IPS-18c (cell line): ENCODE measurements around the gene SRL.
"Not testable (repeated sequence)": the region's sequence is repeated elsewhere in the genome, so short reads cannot be mapped to it uniquely, and the experiment has no call there.

ENCODE experiments used
- H3K4me3 ChIP-seq: 2 replicates; pipeline ENCODE4 v1.7.0; 2013; ENCODE audit warnings: low read depth, mild to moderate bottlenecking, low read length, moderate library complexity; ENCODE audit not compliant: insufficient read depth
- H3K9me3 ChIP-seq: one replicate; pipeline ENCODE4 v1.6.1; 2013; ENCODE audit warnings: mild to moderate bottlenecking, low read length, moderate library complexity; ENCODE audit not compliant: control insufficient read depth, insufficient read depth

The SRL gene

DNA sequence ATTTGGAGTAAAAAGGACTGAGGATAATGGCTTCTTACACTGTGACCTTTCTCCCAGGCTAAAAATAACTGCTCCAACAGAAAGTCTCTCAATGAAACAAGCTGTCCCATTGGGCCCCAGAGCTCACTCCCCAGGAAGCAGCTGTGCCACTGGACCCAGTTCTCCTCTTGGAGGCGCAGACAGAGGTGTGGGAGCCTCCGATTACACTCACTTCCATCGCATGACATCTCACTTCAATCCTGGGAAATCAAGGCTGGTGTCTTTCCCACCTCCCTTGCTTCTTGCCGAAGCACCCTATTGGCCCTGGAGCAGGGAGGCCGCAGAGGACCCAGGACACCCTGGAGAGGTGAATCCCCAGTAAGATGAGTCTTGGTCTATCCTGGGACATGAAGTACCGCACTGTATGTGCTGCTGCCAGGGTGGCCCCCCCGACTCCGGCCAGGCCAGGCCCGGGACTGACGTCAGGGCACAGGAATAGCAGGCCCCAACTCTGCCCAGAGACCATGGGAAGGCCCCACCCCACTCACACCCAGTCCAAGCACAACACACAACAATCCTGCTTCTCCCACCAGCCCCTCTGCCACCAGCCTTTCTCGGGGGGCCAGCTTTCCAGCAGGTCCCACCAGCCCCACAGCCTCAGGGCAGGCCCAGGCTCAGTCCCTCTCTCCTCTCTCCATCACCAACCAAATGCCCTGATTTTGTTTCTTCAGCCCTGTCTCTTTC, 29.5 kb downstream of the SRL start:
- no peak overlapping the region for H3K4me3 ChIP-seq
- H3K9me3 ChIP-seq: no peaks in the 10 kb centered on the region

DNA sequence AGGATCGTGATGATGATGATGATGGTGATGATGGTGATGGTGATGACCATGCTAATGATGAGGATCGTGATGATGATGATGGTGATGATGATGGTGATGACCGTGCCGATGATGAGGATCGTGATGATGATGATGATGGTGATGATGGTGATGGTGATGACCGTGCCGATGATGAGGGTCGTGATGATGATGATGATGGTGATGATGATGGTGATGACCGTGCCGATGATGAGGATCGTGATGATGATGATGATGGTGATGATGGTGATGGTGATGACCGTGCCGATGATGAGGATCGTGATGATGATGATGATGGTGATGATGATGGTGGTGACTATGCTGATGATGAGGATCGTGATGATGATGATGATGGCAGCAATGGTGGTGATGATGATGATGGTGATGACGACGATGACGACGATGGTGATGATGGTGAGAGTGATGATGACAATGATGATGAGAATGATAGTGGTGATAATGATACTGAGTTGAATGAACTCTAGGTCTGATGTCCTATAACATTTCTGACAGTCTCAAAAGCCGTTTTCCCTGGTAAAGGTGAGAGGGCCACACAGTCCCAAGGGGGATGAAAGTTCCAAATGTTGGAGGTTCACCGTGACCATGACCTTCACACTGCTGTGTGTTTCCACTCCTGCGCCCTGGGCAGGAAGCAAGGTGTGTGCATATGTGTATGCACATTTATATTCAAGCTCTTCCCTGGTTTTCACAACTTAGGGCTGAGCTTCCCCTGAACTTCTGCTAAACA, 30.3 kb downstream of the SRL start:
- H3K4me3 ChIP-seq, H3K9me3 ChIP-seq: not testable (repeated sequence)

DNA sequence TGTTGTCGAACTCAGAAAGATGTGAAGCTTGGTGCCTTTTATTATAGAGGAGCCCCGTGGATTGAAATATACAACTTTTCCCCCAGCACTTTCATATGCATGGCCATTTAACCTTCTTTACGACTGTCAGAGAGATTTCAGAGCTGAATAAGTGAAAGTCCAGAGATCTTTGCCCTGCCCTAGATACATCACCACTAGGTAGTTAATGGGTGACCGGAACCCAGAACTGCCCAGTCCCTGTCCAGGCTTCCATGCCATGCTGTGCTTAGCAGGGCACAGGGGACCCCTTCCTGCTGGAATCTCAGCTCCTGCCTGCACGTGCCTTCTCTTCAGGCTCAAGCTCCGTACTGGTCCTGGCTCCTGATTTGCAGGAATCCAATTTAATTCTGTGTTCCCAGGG, 32.2 kb downstream of the SRL start:
- no peaks in the 10 kb centered on the region for H3K9me3 ChIP-seq
- H3K4me3 ChIP-seq: no peak overlapping the region

DNA sequence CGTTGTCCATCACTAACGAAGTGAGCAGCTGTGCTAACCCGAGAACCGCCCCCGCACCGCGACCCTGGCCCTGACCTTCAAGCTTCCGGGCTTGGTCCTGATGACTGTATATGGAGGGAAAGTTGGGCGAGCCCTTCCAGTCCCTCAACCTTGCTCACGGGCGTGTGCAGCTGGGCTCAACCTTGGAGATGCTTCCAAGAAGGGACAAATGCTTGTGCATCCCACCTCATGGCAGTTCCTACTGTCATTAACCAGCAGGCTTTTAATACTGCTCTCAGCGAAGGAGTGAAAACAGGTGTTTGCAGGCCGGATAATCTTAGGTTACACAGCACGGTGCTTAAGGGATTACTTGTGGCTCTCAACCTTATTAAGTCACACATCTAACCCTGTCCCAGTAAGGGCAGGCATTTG, 33.5 kb downstream of the SRL start:
- Histone ChIP-seq H3K4me3 (no peak overlapping the region), H3K9me3 (no peaks in the 10 kb centered on the region)

DNA sequence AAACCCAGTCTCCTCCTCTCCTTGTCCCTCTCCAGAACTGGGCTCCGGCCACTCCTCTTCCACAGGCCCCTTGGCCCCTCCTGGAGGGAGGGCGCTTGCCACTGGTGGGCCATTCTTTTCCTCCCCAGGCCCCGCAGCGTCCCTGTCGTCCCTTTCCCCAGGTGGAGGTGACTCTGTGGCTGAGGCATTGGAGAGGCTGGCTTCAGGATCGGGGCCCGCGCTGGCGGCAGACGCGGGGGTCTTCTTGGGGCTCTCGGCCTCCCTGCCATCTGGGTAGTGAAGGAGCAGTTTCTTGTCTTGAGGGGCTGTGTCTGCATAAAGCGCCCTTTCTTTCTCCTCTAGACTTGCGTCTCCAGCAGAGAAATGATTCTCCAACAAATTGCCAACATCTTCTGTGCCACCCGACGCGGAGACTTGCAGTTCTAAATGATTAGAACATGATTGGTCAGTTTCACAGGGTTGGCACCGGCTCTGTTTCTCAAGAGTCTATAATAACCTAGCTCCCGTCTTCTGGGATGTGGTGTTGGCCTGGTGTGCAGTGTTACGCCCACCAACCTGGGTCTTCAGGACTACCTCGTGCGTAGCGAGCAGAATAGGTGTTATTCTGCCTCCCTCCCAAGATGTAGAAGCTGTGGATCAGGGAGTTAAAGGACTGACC, 34.1 kb downstream of the SRL start:
- H3K4me3 ChIP-seq: no peak overlapping the region

DNA sequence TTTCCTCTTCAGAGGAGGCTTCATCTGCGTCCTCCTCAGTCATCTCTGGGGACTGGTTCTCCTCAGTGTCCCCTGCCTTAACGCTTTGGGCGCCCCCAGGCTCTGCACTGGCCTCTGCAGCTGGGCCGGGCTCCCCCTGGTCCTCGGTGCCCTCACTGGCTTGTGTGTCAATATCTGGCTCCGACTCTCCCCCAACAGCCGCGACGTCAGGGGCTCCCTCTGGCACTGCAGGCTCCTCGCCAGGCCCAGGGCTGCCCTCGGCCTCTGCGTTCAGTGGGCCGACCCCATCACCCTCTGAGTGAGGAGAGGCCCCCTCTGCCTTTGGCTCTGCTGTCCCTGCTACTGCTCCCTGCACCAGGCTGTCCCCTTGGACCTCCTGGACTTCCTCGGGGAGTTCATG, 34.7 kb downstream of the SRL start:
- H3K4me3 ChIP-seq: no peak overlapping the region
- no peaks in the 10 kb centered on the region for H3K9me3 ChIP-seq

More for the DNA sequence above, 34.1 kb downstream of the SRL start:
- H3K9me3 ChIP-seq: no peaks in the 10 kb centered on the region

DNA sequence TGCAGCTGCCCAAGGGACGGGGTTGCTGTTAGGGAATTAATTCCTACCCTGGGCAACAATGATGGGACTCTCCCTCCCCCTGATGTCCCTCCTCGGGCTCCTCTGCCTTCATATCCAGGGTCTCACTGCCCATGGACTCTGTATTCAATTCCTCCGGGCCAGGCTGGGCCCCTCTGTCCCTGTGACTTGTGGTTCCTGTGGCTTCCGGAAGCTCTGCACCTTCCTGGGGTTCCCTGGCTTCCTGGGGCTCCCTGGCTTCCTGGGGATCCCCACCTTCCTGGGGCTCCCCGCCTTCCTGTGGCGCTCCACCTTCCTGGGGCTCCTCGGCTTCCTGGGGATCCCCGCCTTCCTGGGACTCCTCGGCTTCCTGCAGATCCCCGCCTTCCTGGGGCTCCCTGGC, 35.2 kb downstream of the SRL start:
- no peaks in the 10 kb centered on the region for H3K9me3 ChIP-seq

DNA sequence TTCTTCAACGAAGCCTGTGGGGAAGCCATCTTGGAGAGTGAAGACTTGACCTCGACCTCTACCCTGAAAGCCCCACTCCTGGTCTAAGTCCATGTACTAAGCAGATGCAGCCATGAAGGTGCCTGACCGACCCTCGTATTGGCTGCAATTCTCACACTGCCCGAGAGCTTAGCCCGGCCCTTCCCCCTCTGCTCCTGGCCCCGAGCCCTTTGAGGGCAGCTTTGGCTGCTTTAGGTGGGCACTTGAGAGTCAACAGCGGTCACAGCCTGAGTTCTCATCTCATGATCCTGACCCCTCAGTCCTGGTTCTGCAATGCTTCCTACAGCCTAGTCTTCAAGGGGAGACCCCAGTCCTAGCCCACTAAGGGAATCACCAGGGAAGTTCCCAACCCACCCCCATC, 35.9 kb downstream of the SRL start:
- Histone ChIP-seq H3K9me3 (no peaks in the 10 kb centered on the region), H3K4me3 (no peak overlapping the region)

More for the DNA sequence above, 35.2 kb downstream of the SRL start:
- no peak overlapping the region for H3K4me3 ChIP-seq

DNA sequence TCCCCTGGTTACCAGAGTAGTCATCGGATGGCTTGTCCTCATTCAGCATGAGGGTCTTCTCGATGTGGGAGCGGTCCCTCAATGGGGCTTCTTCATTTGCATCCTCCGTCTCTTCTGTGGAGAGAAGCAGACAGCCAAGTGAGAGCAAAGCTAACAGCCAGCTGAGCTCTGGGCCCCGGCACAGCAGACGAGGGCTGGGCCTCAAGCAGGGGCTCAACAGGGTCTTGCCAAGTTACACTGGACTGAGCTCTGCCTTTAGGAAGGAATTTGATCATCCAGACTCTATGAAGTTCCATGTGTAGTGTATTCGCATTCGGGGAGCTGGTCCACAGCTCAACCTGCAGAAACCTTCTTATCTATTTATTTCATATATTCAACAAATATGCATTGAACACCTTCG, 37.4 kb downstream of the SRL start:
- H3K4me3 ChIP-seq: no peak overlapping the region
- H3K9me3 ChIP-seq: no peaks in the 10 kb centered on the region

DNA sequence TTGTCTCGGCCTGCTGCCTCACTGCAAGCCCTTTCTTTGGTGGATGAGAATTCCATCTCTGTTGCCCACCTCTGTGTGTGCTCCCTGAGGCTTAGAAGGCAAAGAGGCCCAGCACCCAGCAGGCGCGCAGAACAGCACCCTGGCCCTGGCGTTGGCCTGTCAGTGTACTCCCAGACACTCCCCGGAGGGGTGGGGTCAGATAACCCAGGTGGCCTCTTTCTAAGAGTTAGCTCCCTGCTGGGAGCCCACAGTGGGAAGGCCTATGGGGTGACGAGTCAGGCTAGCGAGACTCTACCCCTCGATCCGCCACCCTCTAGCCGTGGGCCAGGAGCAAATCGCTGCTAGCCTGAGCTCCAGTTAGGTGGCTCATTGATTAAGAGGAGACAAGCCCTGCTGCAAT, 38.1 kb downstream of the SRL start:
- Histone ChIP-seq H3K9me3 (no peaks in the 10 kb centered on the region), H3K4me3 (no peak overlapping the region)

DNA sequence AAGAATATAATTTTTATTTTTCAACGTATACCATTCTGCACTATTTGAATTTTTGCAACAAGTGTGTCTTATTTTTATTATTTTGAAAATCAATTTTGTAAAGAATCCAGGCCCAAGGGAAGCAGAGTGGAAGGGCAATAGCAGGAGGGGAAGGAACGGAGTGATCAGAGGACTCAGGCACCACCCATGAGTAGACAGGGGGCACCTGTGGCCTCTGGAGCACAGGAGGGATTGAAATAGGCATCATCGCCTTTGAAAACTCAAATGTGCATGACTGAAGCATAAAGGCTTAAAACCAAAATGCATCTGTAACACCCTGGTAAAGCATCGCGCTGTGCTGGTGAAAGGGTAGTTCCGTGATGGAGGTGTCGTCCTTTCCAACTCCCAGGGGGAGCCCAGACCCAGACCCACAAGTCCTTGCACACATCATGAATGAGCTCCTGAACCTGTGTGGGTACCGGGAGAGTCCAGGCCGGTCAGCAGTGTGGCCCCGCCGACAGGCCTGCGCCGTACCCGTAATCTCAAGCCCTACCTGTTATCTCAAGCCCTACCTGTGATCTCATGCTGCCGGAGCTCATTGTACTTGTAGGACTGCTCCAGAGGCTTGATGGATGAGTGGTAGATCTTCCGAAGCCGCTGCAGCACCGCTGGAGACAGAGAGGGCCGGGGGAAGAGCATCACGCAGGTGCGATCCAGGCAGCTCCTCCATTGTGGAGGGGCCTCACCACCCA, 39.1 kb downstream of the SRL start:
- Histone ChIP-seq H3K9me3 (no peaks in the 10 kb centered on the region), H3K4me3 (no peak overlapping the region)

DNA sequence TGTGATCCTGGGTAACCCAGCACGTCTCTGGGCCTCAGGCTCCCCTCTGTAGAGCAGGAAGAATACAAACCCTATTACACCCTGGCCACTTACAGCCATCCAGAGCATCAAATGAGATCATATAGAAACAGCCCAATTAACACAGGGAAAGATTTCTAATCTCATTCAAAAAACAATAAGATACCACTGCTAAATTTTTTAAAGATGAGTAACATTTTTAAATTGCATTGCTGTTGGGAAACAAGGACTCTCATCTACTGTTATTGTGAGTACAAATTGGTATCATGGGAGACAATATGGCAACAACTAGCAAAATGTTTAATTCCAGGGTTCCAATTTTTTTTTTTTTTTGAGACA, 41.1 kb downstream of the SRL start:
- H3K4me3 ChIP-seq: no peak overlapping the region
- no peaks in the 10 kb centered on the region for H3K9me3 ChIP-seq

DNA sequence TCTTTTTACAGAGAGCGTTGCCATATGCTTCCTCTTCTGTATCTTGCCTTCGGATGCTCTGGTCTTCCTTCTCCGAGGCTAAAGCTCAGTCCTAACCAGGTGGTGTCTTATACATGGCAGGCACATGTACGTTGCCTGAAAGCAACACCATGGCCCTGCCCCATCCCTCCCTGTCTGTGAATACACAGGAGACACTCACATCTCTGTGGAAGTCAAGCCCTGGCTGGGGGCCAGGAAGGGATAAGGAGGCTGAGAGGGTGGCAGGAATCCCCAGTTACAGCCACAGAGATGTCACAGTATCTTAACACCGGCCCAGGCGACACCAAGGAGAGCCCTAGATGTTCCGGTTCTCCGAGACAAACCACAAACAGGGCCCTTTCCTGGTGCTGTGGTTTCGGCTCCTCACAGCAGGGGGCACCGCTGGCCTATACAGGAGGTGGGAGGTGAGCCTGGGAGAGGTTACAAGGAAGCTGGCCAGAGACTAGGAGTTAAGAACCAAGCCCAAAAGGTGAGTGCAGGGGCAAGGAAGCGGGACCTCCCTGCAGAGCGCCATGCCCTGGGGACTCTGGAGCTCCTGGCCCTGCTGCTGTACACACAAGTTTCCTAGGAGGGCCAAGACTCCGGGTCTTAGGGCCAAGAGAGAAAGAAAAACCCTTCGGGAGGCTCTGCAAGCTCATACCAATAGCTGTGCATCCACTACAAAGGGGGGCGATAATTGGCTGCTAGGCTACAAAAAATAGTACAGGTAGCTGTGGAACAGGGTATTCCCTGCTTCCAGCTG, 41.7 kb downstream of the SRL start:
- no peak overlapping the region for H3K4me3 ChIP-seq
- H3K9me3 ChIP-seq: no peaks in the 10 kb centered on the region

DNA sequence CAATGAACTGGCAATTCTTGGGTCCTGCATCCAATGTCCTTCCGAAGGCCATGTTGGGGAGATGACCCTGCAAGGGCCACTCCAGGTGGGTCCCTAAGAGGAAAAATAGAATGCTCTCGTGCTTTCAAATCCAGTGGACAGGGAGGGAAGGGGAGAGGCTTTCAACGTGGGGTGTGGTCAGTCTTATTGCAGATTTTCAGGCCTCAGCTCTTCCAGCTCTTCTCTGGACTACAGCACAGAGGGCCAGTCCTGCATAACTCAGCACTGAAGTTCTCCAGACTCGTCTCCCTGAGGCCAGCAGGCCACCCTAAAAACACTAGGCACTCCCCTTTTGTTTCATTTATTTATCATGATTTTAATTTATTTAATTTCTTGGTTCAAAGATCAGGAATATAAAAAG, 43.1 kb downstream of the SRL start:
- H3K4me3 ChIP-seq: no peak overlapping the region
- H3K9me3 ChIP-seq: no peaks in the 10 kb centered on the region

DNA sequence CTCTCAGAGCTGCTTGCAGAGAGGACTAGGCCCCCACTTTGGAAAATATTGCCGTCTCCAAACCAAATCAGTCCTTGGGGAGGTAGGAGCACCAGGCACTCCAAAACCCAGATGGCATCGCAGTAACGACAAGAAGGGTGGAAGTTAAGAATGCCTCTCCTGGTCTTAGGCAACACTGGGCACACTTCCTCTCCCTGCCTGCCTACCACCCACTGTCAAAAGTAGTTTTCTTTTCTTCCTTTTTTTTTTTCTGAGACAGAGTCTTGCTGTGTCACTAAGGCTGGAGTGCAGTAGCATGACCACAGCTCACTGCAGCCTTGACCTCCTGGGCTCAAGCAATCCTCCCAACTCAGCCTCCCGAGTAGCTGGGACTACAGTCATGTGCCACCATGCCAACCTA, 47.2 kb downstream of the SRL start:
- Histone ChIP-seq H3K9me3 (no peaks in the 10 kb centered on the region), H3K4me3 (no peak overlapping the region)

DNA sequence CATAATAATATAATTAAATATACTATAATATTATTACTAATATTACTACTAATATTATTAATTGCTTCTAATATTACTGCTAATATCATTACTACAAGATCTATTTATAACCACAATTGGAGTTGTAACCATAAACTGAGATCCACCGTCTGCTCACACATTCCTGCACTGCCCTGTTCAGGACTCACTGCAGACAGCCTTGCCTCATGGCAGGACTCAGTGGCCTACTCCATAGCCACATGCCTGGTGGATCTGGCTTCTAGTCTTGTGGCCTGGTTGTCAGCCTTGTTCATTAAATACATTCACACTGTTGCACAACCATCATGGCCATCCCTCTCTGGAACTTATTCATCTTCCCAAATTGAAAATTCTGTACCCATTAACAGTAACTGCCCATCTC, 48.0 kb downstream of the SRL start:
- H3K9me3 ChIP-seq: no peaks in the 10 kb centered on the region

DNA sequence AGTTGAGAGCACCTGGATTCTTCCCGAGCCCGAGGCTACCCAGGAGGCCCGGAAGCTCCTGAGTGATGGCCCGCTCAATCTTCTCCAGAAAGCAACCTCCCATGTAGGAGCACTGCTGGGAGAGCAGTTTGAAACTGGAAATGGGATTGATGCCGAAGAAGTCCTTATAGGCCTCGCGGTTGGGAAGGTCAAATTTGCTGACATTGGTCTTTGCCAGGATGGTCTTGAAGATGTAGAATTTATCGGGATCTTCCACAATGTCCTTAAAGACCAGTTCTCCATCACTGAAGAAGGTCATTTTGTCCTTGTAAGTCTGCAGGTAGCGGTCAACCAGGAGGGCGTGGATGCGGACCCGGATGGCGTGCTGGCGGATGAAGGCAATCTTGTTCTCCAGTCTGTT, 49.7 kb downstream of the SRL start:
- H3K9me3 ChIP-seq: no peaks in the 10 kb centered on the region
- H3K4me3 ChIP-seq: no peak overlapping the region

More for the DNA sequence above, 48.0 kb downstream of the SRL start:
- no peak overlapping the region for H3K4me3 ChIP-seq
